HG03378 (cell line): Measurements from ENCODE around the gene ST3GAL5.

Source experiments
- ATAC-seq: cut with Tn5 transposase; IDR thresholded peaks from one replicate; pipeline ENCODE4 v1.9.1; 2021; ENCODE audit warnings: mild to moderate bottlenecking, moderate library complexity; ENCODE audit not compliant: unreplicated experiment

ST3GAL5 gene

DNA sequence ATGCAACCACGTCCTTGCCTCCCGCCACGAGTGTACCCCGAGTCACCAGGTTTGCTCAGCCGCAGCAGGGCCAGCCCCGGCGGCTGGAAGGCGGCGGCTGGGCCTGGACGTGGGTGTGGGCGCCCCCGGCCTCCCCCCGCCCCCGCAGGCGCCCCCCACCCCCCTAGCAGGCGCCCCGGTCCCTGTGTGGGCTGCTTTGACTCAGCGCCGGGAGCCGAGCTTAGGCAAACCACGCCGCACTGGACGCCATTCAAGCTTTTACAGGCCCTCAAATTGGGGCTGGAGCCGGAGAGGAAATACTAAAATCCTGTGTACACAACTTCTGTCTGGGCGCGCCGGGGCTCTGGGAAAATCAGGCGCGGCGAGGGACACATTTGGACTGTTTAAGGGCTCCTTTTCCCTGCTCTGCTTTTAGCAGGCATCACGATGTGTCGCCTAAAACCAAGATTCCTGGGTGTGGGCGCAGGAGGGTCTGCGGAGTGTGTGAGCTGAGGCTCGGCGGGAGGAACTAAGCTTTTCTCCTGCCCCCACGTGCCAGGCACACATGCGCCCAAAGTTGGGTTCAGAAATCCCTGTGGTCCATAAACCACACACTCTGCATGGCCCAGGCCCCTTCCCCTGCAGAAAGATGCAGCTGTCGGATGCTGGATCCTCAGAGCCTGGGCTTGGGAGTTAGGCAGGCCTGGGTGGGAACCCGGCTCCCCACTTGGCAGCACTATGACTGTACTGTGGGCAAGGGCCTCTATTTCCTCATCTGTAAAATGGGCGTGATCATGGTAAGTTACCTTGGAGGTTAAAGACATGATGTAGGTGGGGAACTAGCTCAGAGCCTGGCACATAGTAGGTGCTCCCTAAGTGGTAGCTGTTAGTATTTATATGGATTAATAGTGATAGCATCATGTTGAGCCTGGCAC is 77.4 kb downstream of the ST3GAL5 start:
- ATAC-seq: no peak

DNA sequence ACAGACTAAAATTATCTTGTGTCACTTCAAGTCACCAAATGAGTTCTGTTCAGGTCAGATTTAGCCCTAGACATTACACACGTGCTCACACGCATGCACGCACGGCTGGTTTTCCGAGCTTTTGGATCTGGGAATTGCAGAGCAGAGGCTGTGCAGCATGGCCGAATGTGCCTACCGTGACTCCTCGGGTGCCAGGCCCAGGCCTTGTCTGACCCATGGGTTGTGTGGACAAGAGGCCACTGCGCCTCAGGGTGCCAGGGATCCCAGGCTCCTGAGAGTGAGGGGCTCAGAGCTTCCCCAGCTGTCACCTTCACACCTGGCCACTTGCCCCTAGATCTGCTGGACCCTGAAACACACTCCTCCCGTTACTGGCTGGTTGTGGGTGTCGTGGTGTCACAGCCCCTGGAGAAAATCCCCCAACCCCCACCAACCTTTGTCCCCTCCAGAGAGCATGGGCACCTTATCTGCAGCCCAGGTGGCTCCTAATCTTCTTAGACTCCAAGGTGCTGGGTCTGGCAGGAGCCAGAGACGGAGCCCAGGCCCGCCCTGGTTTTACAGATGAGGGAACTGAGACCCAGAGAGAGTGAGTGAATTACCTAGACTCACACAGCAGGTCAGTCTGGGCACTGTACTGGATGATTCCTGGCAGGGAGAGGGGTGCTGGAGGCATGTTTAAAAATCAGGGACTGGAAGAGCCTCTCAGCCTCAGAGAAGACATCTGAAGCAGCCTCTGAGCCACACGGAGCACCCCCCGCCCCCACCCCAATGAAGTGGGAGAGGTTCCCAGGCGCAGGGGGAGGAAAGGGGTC is 78.2 kb downstream of the ST3GAL5 start:
- no peak for ATAC-seq

GRCh38 chr2:85807756-85808155 is 81.0 kb downstream of the ST3GAL5 start:
- ATAC-seq: no peak

DNA sequence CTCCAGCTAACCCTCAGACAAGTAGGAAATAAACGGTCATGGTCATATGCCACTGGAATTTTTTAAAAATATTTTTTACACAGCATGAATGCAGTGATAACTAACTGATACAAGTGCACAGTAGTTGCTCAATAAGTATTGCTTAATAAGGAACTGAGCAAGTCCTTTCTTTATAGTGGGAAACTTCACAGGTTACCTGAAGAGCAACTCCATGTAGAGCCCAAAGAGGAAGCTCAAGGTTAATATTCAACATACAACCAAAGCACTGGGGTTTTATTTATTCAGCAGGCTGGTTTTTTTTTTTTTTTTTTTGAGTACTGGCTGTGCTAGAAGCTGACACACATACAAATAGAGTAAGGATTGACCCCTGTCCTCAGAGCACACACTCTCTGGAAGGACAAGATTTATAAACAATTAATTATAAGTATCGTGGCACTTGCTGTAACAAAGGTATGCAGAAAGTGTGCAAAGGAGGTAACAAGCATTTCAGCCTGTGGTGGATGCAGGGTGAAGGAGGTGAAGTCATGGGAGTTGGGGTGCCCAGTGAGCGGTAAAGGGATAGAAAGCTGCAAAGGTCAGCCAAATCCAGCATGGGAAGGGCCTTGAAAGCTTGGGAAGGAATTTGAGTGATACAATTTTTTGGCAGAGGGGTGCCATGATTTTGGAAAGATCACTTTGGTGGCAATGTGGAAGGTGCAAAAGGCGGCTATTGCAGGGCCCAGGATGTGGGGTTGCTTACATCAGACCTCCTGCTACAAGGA is 82.3 kb downstream of the ST3GAL5 start:
- ATAC-seq: no peak

DNA sequence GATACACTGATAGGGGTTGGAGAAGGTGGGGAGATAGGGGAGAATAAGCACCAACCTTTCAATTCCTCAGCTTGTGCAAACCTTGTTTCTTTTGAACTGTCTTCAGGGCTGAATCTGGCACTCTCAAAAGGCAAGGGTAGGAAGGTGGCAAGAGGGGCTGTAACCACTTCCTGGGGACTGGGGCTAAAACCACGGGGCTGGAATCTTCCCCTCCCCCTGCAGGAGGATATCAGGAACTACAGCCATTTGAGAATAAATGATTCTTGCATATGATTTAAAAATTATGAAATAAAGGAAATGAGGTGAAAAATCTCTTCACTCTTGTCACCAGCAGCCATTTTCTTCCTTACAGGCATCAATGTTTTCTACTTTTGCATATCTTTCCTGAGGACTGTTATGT is 84.2 kb downstream of the ST3GAL5 start:
- ATAC-seq: no peak

GRCh38 chr2:85803704-85804425 is 84.9 kb downstream of the ST3GAL5 start:
- no peak for ATAC-seq

DNA sequence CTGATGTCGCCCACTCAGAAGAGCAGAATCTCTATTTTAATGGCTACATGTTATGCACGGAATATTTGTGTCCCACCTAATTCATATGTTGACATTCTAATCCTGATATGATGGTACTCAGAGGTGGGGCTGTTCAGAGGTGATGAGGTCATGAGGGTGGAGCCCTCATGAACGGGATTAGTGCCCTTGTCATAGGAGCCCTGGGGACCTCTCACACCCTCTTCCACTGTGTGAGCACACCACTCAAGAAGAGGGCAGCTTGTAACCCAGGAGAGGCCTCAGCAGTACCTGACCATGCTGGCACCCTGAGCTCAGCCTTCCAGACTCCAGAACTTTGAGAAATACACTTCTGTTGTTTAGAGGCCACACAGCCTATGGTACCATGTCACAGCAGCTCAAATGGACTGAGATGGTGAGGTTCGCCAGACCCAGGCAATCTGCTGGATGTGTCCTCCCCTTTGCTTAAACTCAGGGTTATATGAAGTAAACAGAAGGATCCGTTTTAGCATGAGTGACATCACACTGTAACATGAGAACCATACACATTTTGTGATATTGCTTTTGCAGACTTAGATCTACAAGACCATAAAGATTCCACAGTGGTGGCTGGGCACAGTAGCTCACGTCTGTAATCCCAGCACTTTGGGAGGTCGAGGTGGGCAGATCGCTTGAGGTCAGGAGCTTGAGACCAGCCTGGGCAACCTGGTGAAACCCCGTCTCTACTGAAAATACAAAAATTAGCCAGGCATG is 86.3 kb downstream of the ST3GAL5 start:
- no peak for ATAC-seq

GRCh38 chr2:85801871-85802270 is 86.9 kb downstream of the ST3GAL5 start:
- ATAC-seq: no peak

- ATAC-seq: no peak
Measured at GRCh38 chr2:85800586-85800985, 88.2 kb downstream of the ST3GAL5 start.

DNA sequence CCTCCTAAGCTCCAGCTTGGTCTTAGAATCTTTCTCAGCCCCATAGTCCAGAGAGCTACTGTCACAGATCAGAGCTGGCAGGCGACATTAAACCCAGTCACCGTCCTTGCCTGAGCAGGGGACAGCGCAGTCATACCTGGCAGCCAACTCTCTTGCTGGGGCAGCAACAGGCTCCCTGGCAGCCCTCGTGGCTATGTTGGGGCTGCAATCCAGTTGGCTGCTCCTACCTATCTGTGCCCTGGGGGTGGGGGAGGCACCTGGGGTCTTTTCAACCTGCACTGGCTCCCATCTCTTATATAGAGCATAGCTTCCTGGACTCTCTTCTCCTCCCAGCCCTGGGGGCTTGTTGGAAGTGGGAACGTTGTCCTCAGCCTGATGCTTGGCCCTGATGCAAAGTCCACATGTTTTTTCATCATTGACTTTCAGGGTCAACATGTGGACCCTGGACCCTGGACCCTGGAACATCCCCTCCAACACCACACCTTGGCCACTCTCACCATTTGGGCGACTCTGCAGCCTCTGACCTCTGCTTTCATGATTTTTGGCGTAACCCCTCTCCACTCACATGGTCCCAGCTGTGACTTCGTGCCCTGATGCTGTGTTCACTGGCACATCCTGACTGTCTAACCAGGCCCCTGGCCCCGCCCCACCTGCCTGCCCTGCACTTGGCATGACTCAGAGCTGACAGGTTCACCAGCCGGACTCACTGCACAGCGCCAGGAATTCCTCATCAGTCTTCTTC is 89.4 kb downstream of the ST3GAL5 start:
- ATAC-seq: no peak

- no peak for ATAC-seq
Measured at GRCh38 chr2:85797921-85798320, 90.9 kb downstream of the ST3GAL5 start.

DNA sequence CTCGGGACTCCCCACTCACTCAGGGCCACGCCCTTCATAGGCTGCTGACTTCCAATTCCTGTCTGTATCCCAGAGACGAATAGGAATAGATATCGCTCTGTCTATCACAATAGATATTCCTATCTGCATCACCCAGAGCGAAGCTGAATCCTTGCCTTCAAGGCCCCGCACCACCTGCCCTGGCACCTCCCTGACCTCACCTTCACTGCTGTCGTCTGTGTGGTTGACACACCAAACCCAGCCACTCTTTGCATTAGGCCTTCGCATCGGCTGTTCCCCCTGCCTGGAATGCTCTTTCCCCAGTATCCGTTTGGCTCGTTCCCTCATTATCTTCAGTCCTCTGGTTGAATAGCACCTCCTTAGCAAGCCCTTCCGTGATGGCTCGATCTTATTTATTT is 91.5 kb downstream of the ST3GAL5 start:
- no peak for ATAC-seq

- ATAC-seq: no peak
Measured at GRCh38 chr2:85796341-85797262, 92.2 kb downstream of the ST3GAL5 start.

DNA sequence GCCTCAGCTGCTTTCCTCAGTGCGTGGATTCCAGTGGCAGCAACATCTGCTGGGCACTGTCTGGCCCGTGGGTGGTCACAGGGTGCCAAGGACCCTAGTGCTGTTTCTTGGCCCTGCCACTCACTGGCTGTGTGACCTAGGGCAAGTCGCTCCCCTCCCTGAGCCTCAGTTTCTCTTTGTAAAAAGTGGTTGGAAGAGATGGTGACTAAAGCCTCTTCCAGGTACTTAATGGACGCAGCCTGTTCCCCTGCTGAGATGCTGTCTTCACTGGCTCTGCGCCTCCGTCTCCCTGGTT is 92.8 kb downstream of the ST3GAL5 start:
- no peak for ATAC-seq

DNA sequence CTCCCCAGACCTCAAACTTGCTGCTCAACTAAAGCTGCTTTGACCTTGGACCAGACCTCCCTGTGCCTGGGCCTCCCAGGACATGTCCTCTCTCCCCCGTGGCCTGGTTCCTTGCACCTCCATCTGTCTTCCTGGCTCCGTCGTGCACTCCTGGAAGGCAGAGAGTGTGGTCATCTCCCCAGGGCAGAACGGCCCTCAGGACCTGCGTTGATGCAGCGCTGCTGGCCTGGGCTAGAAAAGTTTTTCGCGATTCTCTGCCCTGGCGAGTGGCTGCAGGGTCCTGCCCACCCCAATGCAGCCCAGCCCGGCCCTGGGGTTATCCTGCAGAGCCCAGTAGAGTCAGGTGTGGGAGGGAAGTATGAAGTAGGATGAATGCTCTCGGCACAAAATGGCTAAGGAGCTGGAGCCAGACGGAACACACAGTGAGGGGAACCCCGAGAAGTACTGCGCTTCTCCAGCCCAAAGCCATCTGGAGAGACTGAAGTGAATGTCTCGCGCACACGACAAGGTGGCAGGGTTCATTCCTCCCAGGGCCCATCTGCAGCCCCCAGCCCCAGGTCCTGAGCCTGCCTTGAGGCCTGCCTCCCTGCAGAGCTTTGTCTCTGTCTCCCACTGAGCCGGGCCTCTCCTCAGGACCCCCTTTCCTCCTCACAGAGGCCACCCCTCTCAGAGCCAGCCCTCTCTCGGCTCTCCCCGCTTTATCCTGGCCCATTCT is 93.3 kb downstream of the ST3GAL5 start:
- no peak for ATAC-seq

- ATAC-seq: no peak
Measured at GRCh38 chr2:85794491-85795121, 94.2 kb downstream of the ST3GAL5 start.

GRCh38 chr2:85794038-85794441 is 94.8 kb downstream of the ST3GAL5 start:
- ATAC-seq: no peak
